GM18505 (cell line): ENCODE data around the gene MINK1.

Experiments used
- ATAC-seq: cut with Tn5 transposase; IDR thresholded peaks from one replicate; pipeline ENCODE4 v1.9.1; 2021; ENCODE audit not compliant: unreplicated experiment
- POLR2A ChIP-seq: IDR thresholded peaks from 4 replicates; pipeline ENCODE4 v1.6.1; 2011; ENCODE audit warnings: borderline replicate concordance; ENCODE audit not compliant: insufficient read depth, insufficient read length; ENCODE audit errors: extremely low read depth

MINK1 gene

DNA sequence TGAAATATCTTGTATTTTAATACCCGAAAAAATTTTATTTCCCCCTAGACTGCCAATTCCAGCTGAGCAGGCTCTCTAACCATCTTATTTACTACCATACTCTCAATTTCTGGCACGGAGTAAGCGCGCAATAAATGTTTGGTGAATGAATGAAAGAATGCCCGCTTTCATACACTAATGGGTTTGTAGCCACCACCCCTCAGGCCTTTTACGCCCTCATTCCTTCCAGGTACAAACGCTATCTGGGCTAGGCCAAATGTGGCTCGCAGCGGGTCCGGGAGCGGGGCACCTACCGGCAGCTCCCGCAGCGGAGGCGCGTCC is 26.7 kb upstream of the MINK1 start:
- TF ChIP-seq POLR2A = no peak
- ATAC-seq = no peak

DNA sequence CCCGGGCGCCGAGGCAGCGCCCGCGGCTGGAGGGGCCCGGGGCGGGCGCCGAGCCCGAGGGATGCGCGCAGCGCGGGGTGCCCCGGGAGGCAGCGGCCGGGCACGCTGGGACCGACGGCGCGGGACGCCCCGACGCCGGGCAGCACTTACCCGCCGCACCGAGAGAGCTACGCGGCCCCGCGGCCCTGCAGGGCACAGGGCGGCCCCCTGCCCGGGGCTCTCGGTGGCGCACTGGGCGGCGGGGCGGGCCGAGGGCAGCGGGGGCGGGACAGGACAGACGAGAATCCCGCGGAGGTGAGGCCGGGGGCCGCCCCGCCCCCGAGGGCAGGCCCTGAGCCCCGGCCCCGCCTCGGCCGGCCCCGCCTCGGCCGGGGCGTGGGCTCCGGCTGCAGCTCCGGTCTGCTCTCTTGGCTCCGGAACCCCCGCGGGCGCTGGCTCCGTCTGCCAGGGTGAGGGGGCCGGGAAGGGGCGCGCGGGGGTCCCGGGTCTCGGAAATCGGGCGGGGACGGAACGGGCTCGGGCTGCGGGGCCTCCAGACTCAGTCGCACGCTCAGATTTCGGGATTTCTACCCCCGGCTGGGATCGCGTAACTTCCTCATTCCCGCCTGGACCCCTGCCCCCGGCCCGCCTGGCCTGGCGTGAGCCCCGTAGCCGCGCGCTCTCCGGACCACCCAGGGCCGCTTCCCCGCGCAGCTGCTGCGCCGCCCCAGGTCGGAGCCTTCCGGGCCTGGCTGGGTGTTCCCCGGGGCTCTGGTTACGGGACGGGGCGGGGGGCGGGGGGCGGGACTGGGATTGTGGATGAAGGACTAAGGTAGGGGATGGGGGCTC is 26.1 kb upstream of the MINK1 start, which contains the start of gene PLD2:
Gene PLD2 (plus strand): TSS at position 376 of the 828 bp plus-strand sequence. CDS start 621 bp downstream, outside the sequence.
- peak; percentile 66 for TF ChIP-seq POLR2A
- peak; percentile 86 for ATAC-seq

DNA sequence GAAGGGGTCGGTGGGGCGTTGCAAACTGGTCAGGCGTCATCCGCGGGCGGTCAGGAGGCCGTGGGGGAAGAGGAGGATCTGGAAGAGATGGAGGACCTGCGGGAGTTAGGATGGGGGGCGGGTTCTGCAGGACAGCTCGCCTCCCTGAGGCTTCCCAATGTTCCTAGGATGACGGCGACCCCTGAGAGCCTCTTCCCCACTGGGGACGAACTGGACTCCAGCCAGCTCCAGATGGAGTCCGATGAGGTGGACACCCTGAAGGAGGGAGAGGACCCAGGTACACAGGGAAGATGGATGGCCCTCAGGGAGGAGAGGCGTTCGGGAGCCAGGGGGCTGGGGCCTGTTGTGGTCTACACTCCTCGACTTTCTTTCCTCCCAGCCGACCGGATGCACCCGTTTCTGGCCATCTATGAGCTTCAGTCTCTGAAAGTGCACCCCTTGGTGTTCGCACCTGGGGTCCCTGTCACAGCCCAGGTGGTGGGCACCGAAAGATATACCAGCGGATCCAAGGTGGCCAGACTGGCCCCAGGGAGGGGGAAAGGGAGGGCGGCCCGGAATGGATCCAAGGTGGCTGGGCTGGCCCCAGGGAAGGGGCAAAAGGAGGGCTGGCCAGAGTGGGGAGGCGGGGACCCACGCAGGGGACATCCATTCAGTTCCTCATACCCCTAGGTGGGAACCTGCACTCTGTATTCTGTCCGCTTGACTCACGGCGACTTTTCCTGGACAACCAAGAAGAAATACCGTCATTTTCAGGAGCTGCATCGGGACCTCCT is 25.3 kb upstream of the MINK1 start:
- no peak for TF ChIP-seq POLR2A
- no peak for ATAC-seq

DNA sequence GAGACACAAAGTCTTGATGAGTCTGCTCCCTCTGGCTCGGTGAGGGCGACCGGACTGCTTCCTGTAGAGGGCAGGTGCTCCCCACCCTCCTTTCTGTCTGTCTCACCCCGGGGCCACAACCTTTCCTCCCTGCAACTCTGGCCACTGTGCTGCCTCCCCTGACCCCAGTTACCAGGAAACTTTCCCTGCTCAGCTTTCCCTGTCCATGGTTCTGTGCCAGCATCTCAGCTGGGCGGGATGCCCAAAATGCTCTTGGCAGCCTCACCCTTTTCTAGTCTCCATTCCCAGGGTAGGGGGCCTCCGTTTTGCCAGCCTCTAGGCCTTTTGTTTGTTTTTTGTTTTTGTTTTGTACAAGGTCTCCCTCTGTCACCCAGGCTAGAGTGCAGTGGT is 24.8 kb upstream of the MINK1 start:
- ATAC-seq = no peak
- no peak for TF ChIP-seq POLR2A

DNA sequence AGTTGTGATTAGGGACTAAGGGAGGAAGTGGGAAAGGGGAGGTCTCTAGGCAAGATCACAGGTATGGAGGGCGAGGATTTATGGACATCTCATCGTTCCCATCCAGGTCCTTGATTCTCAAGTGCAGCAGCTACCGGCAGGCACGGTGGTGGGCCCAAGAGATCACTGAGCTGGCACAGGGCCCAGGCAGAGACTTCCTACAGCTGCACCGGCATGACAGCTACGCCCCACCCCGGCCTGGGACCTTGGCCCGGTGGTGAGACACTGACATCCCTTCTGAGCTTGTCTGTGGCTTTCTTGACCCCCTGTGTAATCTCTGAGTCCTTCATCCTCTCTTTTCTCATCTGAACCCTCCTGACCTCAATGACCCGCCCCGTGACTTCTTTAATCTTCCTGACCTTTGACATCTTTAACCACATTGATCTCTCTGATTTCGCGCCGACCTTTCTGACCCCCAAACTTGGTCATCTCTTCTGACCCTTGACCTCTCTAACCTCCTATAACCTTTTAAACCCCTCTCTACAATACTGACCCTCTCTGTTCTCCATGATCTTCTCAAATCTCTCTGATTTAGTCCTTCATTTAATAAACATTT is 22.3 kb upstream of the MINK1 start:
- ATAC-seq = no peak

DNA sequence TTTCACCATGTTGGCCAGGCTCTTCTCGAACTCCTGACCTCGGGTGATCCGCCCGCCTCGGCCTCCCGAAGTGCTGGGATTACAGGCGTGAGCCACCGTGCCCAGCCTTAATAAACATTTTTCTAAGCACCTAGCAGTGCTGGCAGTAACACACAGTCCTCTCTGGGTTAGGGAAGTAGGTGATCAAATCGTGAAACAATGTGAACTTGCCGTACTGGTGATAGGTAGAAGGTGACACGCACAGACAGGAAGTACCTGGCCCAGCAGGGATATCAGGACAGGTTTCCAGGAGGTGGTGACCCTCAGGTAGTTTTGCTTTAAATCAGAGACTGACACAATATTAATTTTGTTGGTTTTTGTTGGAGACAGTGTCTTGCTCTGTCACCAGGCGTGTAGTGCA is 21.7 kb upstream of the MINK1 start:
- no peak for TF ChIP-seq POLR2A
- no peak for ATAC-seq

More for the DNA sequence above, 22.3 kb upstream of the MINK1 start:
- no peak for TF ChIP-seq POLR2A

DNA sequence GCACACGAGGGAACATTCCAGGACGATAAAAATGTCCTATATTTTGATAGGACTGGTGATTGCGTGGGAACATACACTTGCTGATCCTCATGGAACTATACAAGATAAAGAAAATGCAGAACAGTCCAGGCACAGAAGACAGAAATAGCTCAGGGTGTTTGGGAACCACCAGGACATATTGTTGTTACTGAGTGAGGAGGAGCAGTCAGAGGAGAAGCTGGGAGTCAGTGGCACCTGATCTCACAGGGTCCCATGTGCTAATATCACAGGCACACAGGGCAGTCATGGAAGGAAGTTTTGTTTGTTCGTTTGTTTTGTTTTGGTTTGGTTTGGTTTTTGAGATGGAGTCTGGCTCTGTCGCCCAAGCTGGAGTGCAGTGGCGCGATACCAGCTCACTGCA is 20.4 kb upstream of the MINK1 start:
- no peak for ATAC-seq
- TF ChIP-seq POLR2A = no peak

DNA sequence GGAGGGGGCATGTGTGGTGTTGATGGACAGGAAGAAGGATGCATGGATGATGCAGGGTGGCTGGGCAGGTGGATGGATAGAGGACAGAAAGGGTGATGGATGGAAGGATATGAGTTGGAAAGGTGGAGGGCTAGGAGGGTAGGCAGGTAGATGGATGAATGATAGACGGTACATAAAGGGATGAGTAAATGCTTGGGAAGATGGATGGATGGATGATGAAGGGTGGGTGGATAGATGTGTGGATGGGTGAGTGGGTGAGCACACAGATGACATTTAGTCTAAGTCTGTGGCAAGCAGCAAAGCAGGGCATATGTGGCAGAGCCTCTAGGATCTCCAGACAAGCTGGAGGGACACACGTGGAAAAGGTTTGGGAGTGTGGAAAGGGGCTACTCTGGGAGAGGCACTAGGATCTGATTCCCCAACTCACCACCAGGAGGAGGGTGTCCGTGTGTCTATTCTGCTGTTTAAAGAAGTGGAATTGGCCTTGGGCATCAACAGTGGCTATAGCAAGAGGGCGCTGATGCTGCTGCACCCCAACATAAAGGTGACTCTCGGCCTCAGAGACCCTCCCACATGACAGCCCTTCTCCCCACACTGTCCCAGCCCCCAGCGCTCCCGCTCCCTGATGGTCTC is 18.0 kb upstream of the MINK1 start:
- no peak for TF ChIP-seq POLR2A
- ATAC-seq = no peak

DNA sequence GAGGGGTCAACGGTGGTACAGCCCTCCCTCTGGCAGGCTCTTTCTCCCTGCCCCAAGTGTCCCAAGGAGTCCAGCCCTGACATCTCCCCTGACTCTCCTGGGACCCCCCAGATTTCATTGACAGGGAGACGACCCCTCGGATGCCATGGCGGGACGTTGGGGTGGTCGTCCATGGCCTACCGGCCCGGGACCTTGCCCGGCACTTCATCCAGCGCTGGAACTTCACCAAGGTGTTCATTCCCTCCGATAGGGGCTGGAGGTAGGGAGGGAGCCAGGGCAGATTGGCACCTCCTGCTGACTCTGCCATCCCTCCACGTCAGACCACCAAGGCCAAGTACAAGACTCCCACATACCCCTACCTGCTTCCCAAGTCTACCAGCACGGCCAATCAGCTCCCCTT is 16.3 kb upstream of the MINK1 start:
- ATAC-seq = no peak
- no peak for TF ChIP-seq POLR2A

DNA sequence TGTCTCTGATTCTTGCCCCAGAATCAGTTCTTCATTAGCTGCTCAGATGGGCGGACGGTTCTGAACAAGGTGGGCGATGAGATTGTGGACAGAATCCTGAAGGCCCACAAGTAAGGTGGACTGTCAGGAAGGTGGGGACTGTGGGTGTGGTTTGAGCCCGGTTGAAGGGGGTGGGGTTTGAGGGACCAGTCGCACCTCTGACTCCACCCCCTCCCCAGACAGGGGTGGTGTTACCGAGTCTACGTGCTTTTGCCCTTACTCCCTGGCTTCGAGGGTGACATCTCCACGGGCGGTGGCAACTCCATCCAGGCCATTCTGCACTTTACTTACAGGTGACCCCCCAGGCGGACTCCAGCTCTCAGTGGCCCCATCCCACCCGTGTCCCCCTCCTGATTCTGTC is 14.9 kb upstream of the MINK1 start:
- no peak for TF ChIP-seq POLR2A
- ATAC-seq = no peak

DNA sequence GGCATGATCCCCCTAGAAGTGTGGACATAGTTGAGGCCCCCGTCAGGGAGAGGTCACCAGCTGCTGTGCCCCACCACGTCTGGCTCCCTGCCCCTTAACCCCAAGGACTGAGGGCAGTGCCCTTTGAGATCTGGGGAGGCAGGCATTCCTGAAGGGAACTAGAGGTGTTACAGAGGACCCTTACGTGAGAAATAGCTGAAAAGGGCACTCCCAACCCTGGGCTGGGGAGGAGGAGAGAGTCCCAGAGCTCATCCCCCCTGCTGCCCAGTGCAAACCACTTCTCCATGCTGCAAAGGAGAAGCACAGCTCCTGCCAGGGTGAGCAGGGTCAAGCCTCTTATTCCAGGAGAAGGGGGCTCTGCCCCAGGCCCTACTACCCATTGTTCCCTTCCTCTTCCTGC is 10.3 kb upstream of the MINK1 start:
- no peak for TF ChIP-seq POLR2A
- no peak for ATAC-seq

DNA sequence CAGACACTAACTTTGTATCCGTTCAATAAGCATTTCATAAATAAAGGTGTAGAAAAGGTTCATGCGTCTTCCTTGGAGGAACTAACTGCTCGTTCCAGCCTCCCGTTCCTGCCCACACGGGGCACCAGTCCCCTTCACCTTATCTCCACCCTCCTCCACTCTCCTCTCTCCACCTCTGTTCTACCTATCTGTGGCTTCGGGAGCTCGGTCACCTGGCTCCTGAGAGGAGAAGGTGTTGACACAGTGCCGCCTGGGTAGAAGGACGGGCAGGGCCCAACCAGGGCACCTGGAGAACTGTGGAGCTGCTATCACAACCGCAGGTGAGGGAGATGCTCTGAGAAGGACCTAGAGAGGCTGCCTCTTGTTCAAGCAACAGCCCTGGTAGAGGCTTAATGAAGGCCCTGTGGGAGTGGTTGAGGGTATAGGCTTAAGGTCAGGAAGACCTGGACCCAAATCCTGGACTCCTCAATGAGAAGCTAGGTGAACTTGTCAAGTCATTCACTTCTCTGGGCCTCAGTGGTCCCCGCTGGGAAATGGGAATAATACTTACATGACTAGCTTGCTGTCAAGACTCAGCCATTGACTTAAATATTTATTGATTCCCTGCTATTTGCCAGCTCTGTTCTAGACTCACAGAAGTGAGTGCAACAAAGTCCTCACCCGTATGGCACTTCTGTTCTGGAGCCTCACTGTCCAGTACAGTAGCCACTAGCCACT is 9.6 kb upstream of the MINK1 start:
- no peak for ATAC-seq
- no peak for TF ChIP-seq POLR2A

DNA sequence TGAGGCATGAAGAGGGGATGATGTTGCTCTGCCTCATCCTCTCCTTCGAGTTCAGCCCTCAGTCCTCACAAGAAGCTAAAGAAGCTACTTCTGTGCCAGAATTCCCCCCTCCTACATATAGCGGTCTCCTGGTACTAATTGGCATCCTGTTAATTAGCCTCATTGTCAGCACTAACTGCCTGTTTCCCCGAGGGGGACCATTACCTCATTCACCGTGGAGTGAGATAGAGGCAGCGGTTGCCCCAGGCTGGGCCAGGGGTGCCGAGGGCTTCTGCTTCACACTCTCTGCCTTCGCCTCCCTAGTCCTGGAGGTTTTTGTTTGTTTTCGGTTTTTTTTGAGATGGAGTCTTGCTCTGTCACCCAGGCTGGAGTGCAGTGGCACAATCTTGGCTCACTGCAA is 5.7 kb upstream of the MINK1 start:
- no peak for TF ChIP-seq POLR2A
- ATAC-seq = no peak

DNA sequence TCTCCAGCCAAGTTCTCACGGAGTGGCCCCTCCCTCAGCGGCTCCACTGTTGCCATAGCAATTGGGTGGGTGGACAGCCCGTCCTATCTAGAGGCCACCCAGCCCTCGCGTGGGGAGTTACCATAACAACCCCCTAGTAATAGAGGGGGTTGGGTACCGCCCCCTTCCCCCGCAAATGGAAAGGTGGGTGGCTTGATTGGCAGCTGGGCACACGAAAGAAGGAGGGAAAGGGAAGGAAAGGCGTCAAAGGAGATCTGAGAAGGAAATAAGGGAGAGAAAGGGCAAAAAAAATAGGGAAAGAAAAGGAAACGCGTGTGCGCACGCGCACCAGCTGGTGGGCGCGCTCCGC is 337 bp upstream of the MINK1 start:
- ATAC-seq = peak; percentile 5
